GM18907 (cell line): Measurements from ENCODE around the gene CCDC138.

Experiments used
- ATAC-seq: cut with Tn5 transposase; IDR thresholded peaks from one replicate; pipeline ENCODE4 v1.9.1; 2021; ENCODE audit warnings: mild to moderate bottlenecking, moderate library complexity; ENCODE audit not compliant: unreplicated experiment

The CCDC138 gene

GRCh38 chr2:108825254-108825653 is 38.7 kb downstream of the CCDC138 start:
- ATAC-seq: no peak

GRCh38 chr2:108825736-108826135 is 39.2 kb downstream of the CCDC138 start:
- no peak for ATAC-seq

GRCh38 chr2:108829578-108830310 is 43.2 kb downstream of the CCDC138 start:
- no peak for ATAC-seq

- ATAC-seq: no peak
Observed at GRCh38 chr2:108833219-108833618, 46.6 kb downstream of the CCDC138 start.

GRCh38 chr2:108834620-108835019 is 48.0 kb downstream of the CCDC138 start:
- peak; percentile 48 for ATAC-seq

GRCh38 chr2:108835040-108835439 is 48.5 kb downstream of the CCDC138 start:
- no peak for ATAC-seq

GRCh38 chr2:108837198-108837597 is 50.6 kb downstream of the CCDC138 start:
- no peak for ATAC-seq

GRCh38 chr2:108841506-108841905 is 54.9 kb downstream of the CCDC138 start:
- no peak for ATAC-seq

GRCh38 chr2:108845923-108846322 is 59.4 kb downstream of the CCDC138 start:
- no peak for ATAC-seq

- no peak for ATAC-seq
Observed at GRCh38 chr2:108847000-108847399, 60.4 kb downstream of the CCDC138 start.

- ATAC-seq: no peak
Observed at GRCh38 chr2:108852375-108852774, 65.8 kb downstream of the CCDC138 start.

- ATAC-seq: no peak
Observed at GRCh38 chr2:108853421-108853820, 66.8 kb downstream of the CCDC138 start.

- no peak for ATAC-seq
Observed at GRCh38 chr2:108854484-108854883, 67.9 kb downstream of the CCDC138 start.

- peak; percentile 42 for ATAC-seq
Observed at GRCh38 chr2:108855194-108855593, 68.6 kb downstream of the CCDC138 start.

GRCh38 chr2:108858894-108859293 is 72.3 kb downstream of the CCDC138 start:
- ATAC-seq: no peak

GRCh38 chr2:108866041-108866440 is 79.5 kb downstream of the CCDC138 start:
- ATAC-seq: no peak

GRCh38 chr2:108868911-108869310 is 82.3 kb downstream of the CCDC138 start:
- no peak for ATAC-seq

- no peak for ATAC-seq
Observed at GRCh38 chr2:108869542-108869941, 83.0 kb downstream of the CCDC138 start.

GRCh38 chr2:108870069-108870644 is 83.6 kb downstream of the CCDC138 start:
- no peak for ATAC-seq

- no peak for ATAC-seq
Observed at GRCh38 chr2:108877506-108877905, 90.9 kb downstream of the CCDC138 start.

- no peak for ATAC-seq
Observed at GRCh38 chr2:108878276-108878675, 91.7 kb downstream of the CCDC138 start.

GRCh38 chr2:108884619-108885018 is 98.0 kb downstream of the CCDC138 start:
- ATAC-seq: no peak

- no peak for ATAC-seq
Observed at GRCh38 chr2:108889907-108890306, 103.3 kb downstream of the CCDC138 start.
